ENCODE measurements around the gene EVL.

EVL gene

DNA sequence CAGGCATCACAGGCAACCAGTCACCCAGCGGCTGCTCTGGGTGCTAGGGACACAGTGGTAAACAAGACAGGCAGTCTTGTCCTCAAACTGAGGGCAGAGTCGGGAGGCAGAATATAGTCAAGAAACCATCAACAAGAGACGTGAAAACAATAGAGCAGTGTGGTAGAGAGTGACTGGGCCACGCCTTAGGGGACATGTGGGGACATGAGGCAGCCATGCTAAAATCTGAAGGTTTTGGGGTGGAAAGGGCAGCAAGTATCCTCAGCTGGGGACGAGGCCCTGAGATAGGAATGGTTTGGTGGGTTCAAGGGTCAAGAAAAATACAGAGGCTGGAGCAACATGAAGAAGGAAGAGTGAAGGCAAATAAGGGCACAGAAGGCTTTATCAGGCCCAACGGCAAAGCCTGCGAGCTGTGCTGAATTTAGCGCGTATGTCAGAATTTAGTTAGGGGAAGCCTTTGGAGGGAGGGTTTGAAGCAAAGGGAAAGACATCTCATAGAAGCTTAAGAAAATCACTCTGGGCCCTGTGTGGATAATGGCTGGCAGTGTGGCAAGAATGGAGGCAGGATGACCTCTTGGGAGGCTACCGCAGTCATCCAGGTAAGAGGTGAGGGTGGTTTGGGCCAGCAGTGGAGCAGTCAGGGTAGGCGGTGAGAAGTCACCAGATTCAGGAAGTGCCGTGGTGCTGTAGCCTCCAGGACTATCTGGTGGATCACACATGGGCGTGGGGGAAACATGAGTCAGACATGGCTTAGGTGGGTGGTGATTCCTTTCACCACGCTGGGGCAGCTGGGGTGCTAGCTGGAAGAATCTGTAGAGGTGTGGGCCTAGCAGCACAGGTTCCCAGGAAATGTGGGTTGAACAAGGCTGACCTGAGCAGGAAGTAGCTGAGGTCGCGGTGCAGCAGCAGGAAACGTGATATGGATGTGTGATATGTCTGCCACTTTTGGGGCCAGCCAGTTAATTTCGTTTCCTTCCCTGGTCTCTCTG lies 3.0 kb downstream of the EVL start:
- DNase-seq: peak; percentile 87

DNA sequence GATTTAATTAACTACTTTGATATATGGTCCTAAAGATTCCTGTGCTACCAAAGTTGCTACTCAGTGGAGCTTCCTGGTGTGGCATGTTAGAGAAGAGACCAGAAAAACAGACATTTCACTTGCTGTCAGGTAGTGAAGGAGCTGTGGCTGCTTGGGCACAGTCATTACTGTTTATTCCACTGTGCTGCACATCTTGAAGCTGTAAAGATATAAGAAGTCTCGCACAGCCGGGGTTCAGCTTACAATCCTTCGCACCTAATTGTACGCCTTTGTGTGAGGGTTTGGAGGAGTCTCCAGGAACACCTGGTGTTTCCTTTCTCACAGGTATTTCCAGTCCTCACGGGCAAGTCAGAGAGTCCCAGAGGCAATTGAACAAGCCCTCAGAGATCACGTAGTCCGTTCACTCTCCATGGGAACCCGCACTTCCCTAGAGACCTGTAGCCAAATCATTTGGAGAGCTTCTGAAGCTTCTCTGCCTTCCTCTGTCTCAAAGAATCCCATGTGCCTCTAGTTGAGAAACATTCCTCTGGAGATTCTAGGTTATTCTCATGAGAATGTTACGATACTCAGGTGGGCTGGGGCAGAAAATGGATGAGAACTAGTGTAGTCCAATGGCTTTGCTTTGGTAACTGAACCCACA lies 4.1 kb downstream of the EVL start:
- DNase-seq: no peak

DNA sequence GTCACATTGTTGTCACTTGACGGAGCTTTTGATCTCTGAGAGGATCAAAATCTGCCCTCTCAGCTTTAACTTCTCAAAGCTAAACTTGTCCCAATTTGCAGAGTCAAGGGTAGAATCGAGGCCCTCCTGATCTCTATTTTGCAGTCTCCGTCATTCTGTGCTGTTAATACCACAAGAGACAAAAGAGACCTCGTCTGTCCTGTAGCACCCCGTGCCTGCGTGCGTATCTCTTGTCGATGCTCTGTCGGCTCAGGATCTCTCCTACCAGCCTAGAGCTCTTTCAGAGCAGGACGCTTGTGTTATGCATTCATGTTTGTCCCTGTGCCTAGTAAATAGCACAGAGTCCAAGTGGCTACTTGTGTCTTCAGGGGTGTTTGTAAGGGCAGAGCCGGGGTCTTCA lies 5.1 kb downstream of the EVL start:
- DNase-seq: no peak

DNA sequence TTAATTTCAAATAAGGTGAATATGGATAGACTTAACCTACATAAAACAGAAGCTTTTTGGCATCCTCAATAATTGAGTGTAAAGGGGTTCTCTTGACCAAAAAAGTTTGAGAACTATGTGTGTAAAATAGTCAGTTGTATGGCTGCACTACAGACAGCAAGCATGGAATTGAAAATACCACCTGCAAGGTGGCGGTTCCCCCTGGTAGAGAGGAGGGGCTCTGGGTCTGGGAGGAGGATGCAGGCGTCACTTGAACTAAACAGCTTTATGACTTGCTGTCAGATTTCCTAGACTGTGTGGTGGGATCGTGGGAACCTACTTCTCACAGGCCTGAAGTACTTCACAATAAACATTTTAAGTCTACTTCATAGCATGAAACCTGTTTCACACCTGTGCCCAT lies 6.3 kb downstream of the EVL start:
- no peak for DNase-seq

DNA sequence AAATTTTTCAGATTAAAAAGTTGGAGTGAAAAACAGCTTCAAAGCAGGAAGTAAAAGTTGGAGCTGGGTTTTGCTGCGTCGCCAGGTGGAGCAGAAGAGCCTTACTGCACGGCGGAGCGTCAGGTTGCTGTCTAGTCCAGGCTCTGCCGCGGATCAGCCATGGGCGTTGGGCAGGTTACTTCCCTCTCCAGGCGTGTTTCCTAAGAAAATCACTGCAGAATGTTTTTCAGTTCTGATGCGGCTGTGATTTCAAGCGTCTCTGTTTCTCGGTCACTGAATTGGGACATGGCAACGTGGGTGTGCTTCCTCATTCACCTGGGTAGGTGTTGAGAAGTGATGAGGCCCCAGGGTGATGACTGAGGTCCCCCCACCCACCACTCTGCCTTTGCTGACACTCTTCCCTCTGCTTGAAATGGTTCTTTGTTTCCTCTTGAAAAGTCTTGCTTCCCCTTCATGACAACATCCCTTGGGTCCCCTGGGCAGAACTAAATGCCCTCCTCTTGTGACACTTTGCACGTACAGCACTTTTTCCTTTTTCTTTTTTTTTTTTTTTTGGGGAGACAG lies 7.6 kb downstream of the EVL start:
- peak; percentile 43 for DNase-seq

DNA sequence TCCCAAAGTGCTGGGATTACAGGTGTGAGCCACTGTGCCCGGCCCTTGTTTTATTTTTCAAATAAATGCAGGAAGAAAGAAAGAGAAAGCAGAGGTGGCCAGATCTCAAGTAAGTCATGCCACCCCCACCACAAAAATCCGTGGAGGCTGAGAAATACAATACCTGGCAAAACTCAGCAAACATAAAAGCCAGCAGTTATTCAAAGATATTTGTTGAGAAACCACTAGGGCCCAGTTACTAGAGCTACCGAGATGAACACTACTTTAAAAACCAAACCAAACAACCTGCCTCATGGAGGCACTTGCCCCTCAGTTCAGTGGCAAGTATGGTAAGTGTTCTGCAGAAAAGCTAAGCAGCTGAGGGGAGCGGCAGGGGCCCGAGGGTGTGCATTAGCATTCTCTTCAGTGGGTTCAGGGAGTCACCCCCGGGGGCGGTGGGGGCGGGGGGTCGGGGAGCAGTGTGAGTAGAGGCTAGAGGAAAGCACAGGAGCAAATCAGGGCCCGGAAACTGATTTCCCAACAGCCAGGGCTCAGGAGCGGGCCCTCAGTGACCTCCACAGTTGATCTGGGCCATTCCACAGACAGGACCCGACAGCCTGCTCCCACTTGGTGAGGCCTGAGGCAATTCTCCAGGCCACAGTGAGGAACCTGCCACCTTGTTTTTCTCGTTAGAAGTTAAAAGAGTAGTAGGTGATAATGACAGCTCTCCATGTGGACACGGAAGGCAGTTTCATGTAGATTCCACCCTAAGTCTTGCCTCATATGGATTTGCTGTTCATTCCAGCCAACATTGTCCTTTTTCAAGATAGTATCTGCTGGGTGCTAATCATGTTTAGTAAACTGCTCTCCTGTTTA lies 8.6 kb downstream of the EVL start:
- no peak for DNase-seq

DNA sequence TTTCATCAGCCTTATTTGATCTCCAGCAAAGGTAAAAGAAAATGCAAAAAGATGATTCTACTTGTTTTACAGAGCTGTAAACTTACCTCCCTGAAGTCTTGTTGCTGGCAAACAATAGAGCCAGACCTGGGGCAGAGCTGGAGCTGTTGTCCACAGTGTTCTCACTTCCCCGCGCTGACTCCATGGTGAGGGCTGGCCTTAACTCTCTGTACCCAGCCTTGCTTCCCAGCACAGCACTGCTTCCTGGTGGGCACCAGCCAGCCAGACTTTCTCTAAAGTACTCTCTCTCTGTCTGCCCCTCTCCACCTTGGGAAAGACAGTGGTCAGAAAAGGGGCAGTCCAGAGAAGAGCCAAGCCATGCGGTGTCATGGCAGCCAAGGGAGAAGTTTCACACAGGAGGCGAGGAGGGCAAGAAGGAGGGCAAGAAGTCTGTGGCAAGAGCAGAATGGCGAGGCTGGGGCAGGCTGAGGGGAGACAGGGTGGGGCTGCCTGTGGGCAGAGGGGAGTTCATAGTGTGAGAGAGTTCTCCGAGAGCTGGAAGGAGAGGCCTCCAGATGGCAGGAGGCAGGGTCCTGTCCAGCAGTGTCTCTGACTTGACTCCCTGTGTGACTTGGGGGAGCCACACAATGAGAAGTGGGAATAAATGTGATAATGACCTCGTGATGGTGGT lies 9.3 kb downstream of the EVL start:
- no peak for DNase-seq

DNA sequence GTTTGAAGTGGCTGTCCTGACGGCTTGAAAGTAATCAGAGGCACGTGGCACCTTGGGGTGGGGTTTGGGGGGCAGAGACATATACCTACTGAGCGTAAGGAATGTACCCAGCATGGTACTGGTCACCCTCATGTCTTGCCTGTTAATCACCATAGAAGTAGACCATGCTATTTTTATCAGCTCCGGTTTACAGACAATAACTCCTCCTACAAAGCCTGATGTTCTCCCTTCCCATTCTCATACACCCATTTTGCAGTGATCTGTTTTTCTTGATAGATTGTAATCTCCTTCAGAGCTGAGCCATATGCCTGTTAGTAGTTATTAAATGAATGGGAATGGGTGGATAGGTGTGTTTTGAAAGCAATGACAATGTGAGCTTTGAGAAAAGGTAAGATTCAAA lies 10.5 kb downstream of the EVL start:
- no peak for DNase-seq

DNA sequence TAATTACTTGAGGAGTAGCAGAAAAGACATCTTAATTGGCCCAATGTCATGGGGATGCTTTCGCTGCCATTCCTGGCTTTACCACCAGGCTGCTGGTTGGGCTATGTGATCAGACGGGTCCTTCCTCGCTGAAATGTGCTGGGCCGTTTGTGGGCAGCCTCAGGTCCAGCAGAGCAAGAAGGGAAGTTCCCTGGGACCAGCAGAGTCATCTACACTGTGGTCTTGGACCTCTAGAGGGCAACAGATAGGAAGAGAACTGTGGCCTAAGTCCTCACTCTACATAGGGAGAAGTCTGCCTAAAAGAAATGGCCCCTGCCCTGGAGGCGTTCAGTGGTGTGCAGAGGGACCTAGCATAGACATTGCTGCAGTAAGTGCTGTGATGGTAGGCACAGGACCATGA lies 10.9 kb downstream of the EVL start:
- no peak for DNase-seq

DNA sequence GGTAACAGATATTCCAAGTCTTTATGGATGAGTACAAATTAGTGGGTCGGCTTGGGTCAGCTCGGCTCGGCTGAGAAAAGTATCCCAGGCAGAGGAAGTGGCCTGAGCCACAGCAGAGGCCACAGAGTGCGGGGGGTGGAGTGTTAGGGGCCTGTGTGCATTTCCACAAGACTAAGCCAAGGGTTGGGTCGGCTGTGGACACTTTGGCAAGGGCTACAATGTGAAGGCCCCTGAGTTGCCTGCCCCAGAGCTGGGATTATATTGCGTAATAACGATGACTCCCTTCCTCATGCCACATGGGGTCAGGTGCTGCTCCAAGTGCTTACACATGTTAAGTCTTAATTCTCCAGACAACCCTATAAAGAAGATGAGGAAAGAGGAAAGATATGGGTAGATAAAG lies 11.4 kb downstream of the EVL start:
- no peak for DNase-seq

DNA sequence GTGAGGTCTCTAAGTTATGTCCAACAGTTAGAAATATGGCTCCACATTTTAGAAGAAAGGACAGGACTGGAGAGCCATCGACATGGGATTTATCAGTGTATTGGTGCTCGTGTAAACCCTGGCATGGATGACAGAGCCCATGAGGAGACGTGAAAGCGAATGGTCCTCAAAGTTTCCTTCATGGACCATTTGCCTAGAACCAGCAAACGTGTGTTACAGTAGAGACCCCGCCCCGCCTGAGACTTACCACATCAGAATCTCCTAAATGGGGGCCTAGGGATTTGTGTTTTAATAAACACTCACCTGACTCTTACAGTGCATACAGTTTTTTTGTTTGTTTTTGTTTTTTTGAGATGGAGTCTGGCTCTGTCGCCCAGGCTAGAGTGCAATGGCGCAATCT lies 12.2 kb downstream of the EVL start:
- no peak for DNase-seq

DNA sequence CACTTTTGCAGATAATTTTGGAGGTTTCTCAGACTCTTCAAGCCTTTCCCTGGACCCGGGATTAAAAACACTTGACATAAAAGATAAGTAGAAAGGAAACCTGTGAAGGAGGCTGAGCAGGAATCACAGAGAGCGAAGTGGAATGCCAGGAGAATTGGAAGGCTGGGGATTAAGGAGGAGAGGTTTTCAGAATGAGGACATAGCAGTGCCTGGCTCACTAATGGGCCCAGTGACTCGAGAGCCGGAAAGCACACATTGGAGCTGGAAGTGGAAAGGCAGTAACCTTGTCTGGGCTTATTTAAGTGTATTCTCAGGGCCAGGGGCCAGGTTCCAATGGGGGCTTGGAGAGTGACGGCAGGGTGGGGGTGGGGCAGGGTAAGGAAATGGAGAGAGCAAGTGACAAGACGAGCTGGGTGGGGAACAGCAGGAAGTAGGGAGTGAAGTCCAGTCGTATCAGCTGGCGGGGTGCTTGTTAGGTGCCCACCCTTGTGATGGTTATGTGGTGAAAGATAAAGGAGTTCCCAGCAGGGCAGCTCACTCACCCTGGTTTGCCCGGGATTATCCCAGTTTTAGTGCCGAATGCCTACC lies 13.1 kb downstream of the EVL start:
- DNase-seq: no peak

DNA sequence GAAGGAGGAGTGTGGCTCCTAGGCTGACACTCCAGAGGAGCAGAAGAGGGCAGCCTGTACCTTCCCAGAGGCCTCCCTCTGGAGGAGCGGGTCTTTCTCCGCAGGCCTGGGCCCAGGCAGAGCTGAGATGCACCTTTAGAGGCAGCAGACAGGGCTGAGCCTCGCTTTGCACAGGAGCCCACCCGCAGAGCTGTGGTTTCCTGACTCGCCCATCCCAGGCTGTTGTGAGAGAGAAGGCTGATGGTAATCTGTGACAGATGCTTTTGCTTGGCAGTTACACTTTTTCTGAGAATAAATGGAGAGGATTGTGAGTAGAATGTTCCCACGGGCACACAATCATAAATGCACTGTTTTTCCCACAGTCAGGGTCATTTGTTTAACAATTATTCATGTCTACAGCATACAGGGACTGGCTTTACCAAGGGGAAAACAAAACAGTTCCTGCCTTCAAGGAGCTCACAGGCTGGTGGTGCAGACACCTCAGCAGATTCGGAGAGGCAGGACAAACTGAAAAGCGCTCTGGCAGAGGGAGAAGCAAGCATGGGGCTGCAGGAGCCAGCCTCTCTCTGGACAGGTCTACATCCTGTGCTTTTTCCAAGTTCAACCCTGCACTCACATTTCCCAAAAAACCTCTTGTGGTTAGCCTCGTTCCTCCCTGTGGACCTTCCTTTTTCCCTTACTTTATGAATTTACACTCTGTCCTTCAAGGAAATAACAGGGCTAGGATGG lies 13.9 kb downstream of the EVL start:
- peak; percentile 59 for DNase-seq

DNA sequence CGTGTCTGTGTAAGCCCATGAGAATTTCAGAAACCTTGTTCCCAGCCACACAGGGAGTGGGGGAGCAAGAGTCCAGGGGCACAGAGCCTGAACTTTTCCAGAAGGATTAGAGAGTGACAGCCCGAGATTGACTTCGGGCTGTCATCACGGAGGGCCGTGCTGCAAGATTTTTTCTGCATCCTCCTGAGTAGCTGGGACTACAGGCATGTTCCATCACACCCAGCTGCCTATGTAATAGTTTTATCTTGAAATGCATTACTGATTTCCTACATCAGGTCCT lies 14.4 kb downstream of the EVL start:
- no peak for DNase-seq

DNA sequence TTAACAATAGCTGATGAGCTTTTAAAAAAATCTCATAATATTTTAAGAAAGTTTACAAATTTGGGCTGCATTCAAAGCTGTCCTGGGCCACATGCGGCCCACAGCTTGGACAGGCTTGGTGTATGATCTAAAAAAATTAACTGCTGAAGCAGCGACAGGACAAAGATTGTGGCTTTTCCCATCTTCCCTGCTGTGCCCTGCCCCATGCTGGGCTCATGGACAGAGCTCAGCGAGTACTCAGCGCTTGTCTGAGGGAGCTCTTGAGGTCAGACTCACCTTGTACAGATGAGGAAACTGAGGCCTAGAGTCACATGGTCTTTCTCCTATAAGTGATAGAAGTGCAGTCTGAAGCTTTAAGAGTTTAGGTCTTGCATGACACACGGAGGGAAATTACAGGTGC lies 15.0 kb downstream of the EVL start:
- no peak for DNase-seq

DNA sequence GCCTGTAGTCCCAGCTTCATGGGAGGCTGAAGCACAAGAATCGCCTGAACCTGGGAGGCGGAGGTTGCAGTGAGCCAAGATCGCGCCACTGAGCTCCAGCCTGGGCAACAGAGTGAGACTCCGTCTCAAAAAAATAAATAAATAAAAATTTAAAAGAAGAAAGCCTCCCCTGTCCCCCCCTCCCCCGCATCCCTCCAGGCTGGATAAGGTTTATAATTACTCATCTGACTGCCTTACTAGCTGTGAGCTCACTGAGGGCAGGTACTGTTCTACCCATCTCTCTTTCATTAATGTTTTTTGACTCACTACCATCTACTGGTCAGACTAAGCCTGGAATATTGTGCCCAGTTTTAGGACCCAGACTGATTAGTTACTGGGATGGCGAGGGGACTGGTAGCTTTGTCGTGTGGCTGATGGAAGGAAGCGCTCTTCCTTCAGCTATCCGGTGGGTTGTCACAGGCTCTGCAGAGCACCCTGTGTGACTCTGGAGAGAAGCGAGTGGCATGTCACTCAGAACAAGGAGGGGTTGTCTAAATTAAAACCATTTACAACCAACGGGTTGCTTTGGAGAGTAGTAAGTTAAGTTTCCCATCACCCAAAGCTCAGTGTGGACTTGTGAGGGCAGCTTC lies 16.9 kb downstream of the EVL start:
- DNase-seq: no peak

DNA sequence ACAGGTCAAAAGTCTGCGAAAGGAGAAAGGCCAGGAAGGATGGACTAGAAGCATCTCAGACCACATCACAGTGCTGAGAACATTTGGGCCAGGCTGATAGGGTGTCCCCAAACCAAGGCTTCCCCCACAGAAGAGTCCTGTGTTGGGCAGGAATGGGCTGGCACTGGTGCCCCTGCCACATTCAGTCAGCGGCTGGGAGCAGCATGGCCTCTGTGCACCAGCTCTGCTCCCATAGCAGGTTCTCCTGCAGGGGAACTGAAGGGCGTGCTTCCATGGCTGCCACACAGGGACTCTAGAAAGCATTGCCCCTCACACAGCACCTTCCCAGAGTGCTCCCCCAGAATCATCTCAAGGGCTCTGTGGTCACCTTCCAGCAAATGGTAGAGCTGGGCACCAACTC lies 17.5 kb downstream of the EVL start:
- no peak for DNase-seq

DNA sequence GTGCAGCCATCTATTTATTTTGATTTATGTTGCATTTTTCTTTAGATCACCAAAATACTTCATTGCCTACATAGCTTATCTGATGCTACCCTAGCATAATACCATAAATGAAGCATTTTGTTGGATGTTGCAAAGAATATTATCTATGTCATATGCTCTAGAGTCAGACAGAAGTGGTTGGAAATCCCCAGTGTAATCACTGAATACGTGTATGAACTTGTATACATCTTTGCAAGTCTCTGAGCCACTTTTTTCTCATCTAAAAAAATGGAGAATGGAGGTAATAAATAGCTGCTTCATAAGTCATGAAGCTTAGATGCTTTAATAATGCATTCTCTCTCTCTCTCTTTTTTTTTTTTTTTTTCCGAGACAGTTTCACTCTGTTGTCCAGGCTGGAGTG lies 18.5 kb downstream of the EVL start:
- no peak for DNase-seq

DNA sequence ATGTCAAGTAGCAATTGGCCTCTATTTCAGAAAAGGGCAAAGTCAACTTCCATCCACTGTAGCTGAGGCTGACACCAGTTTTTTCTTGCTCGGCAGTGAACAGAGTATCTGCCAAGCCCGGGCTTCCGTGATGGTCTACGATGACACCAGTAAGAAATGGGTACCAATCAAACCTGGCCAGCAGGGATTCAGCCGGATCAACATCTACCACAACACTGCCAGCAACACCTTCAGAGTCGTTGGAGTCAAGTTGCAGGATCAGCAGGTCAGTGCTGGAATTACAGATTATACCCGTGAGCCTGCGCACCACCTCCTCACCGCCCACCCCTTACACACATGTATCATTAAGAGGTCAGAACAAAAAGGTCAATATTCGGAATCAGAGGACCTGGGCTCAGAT lies 19.4 kb downstream of the EVL start:
- DNase-seq: no peak

DNA sequence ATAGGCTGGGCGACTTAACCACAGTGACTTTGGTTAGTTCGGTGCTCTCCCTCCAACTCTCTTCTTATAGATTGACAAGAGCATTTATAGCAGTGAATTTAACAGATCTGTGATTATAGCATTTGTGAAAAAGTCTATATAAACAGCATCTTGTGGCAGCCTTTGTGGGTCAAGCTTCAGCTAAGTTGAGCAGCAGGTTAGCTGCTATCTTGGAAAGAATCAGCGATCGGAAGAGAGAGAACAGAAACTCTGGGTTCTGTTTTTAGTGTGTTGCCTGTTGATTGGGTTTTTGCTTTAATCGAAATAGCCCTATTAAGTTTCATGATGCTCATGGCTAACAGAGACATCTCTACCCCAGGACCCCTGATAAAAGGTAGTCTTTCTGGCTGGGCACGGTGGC lies 20.2 kb downstream of the EVL start:
- no peak for DNase-seq

DNA sequence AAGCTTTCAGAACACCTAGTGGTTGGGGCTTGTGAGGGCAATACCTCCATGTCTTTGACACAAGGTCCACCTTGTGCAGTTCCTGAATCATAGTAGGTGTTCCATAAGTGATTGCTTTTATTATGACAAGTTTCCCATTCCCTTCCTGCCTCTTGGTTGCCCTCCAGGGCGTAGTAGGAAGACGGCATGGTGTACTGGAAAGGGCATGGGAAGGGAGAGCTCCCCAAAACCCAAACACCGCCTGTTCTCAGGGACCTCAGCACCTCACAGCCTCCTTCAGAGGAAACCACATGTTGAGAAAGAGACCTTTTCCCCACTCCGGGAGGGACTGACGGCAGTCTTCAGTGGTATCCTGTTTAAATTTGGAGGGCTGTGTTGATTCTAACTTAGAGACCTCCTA lies 21.1 kb downstream of the EVL start:
- DNase-seq: no peak
